ENCODE data around the gene CLIP1.

- no peak for TF ChIP-seq CTCF (IDR thresholded peaks at IDR 0.05; ENCODE audit: low read length)
- no peak for TF ChIP-seq EZH2 (optimal IDR thresholded peaks at IDR 0.05; ENCODE audit: low read depth, low read length)
Measured at GRCh38 chr12:122412851-122413433, 9.5 kb downstream of the CLIP1 start.
